ENCODE measurements around the gene COL4A2. TPM values are rescaled to one million over a fixed set of nuclear protein-coding genes. Genes with fewer than 3 reads are reported as not detected.

Gene COL4A2
- polyA plus RNA-seq, 1 experiment: 886 TPM

DNA sequence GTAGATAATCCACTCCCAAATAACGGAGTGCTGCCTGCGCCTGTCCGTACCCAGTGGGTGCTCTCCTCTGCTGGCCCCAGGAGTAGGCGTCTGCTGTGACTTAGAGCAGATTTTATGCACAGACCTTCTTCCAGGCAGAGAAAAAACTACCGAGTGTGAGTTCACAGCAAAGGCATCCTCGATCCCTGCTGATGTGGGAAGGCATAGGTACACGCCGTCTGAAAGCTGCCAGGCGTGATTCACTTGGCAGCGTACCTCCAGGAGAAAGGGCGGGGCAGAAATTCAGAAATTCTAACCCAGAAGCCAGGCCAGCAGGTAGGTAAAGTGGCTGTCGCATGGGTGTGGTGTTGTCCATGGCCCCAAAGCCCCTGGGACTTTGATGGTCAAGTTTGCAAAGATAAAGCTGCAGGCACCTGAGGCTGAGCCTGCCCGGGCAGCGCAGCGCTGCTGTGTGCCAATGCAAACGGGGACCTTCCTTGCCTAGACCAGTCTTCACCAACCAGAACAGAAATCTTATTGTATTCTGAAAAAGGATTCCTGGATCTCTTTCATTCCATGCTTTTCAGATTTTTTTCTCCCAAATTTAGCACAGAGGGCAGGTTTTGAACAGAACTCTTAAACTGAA, 36.3 kb downstream of the COL4A2 start:
- POLR2A ChIA-PET: no interaction called here
- TF ChIP-seq, protein P1, sequence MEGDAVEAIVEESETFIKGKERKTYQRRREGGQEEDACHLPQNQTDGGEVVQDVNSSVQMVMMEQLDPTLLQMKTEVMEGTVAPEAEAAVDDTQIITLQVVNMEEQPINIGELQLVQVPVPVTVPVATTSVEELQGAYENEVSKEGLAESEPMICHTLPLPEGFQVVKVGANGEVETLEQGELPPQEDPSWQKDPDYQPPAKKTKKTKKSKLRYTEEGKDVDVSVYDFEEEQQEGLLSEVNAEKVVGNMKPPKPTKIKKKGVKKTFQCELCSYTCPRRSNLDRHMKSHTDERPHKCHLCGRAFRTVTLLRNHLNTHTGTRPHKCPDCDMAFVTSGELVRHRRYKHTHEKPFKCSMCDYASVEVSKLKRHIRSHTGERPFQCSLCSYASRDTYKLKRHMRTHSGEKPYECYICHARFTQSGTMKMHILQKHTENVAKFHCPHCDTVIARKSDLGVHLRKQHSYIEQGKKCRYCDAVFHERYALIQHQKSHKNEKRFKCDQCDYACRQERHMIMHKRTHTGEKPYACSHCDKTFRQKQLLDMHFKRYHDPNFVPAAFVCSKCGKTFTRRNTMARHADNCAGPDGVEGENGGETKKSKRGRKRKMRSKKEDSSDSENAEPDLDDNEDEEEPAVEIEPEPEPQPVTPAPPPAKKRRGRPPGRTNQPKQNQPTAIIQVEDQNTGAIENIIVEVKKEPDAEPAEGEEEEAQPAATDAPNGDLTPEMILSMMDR (IDR thresholded peaks at IDR 0.05; ENCODE audit: insufficient read depth, low read depth, low read length): no peak
- no peak for DNase-seq (ENCODE audit: low read depth)
- no peaks in the 10 kb centered on the region for H3K36me3 ChIP-seq (ENCODE audit: control insufficient read depth, insufficient read depth, low read length)
- H3K4me3 ChIP-seq (ENCODE audit: low read depth, low read length): no peak overlapping the region
- no peaks in the 10 kb centered on the region for H3K27me3 ChIP-seq (ENCODE audit: control insufficient read depth, insufficient read depth, low read length)
- CTCF ChIA-PET: interaction anchor here (0.9 kb wide), 2 partner anchors 16 to 69 kb away, joined by 3 read pairs; no protein-coding TSS in a partner anchor

GRCh38 chr13:110344320-110344719, 37.2 kb downstream of the COL4A2 start:
- ChIA-PET CTCF (interaction anchor here (0.9 kb wide), 1 partner anchor 17 kb away, joined by 3 read pairs; no protein-coding TSS in a partner anchor), POLR2A (no interaction called here)
- Histone ChIP-seq H3K36me3 (ENCODE audit: control insufficient read depth, insufficient read depth, low read length) (no peaks in the 10 kb centered on the region), H3K4me3 (ENCODE audit: low read depth, low read length) (no peak overlapping the region), H3K27me3 (ENCODE audit: control insufficient read depth, insufficient read depth, low read length) (no peaks in the 10 kb centered on the region)
- TF ChIP-seq, protein P1 (IDR thresholded peaks at IDR 0.05; ENCODE audit: insufficient read depth, low read depth, low read length): no peak
- no peak for DNase-seq (ENCODE audit: low read depth)

GRCh38 chr13:110345266-110345665, 38.2 kb downstream of the COL4A2 start:
- DNase-seq (ENCODE audit: low read depth): no peak
- CTCF ChIA-PET: no interaction called here
- TF ChIP-seq, protein P1 (IDR thresholded peaks at IDR 0.05; ENCODE audit: insufficient read depth, low read depth, low read length): no peak
- no peaks in the 10 kb centered on the region for H3K36me3 ChIP-seq (ENCODE audit: control insufficient read depth, insufficient read depth, low read length)
- POLR2A ChIA-PET: no interaction called here
- H3K4me3 ChIP-seq (ENCODE audit: low read depth, low read length): no peak overlapping the region
- no peaks in the 10 kb centered on the region for H3K27me3 ChIP-seq (ENCODE audit: control insufficient read depth, insufficient read depth, low read length)

DNA sequence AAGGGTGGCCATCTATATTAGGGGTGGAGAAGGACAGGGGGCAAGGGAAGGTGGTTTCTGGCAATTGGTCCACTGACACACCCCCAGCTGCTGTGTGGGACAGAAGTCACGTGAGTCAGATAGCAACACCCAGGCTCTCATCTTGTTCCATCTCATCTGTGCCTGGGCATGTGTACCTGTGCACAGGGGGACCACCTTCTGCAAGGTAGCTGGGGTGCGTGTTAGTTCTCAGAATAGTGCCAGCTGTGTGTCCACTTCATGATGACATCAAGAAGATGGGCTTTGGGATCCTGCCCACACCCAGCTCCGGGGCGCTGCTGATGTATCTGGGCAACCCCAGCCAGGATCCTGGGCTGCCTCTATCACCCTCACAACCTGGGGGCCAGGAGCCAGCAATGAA, 38.6 kb downstream of the COL4A2 start:
- DNase-seq (ENCODE audit: low read depth): no peak
- H3K27me3 ChIP-seq (ENCODE audit: control insufficient read depth, insufficient read depth, low read length): no peaks in the 10 kb centered on the region
- POLR2A ChIA-PET: no interaction called here
- TF ChIP-seq, protein P1 (IDR thresholded peaks at IDR 0.05; ENCODE audit: insufficient read depth, low read depth, low read length): no peak
- CTCF ChIA-PET: no interaction called here
- no peaks in the 10 kb centered on the region for H3K36me3 ChIP-seq (ENCODE audit: control insufficient read depth, insufficient read depth, low read length)
- no peak overlapping the region for H3K4me3 ChIP-seq (ENCODE audit: low read depth, low read length)

GRCh38 chr13:110346661-110347067, 39.6 kb downstream of the COL4A2 start:
- no peak for DNase-seq (ENCODE audit: low read depth)
- CTCF ChIA-PET: no interaction called here
- POLR2A ChIA-PET: no interaction called here
- Histone ChIP-seq H3K27me3 (ENCODE audit: control insufficient read depth, insufficient read depth, low read length) (no peaks in the 10 kb centered on the region), H3K4me3 (ENCODE audit: low read depth, low read length) (no peak overlapping the region), H3K36me3 (ENCODE audit: control insufficient read depth, insufficient read depth, low read length) (no peaks in the 10 kb centered on the region)
- TF ChIP-seq, protein P1 (IDR thresholded peaks at IDR 0.05; ENCODE audit: insufficient read depth, low read depth, low read length): no peak
